GM21619 (cell line): ENCODE results near the gene RBM44.
"Not testable (repeated sequence)": the region's sequence is repeated elsewhere in the genome, so short reads cannot be mapped to it uniquely, and the experiment has no call there.

Experiments used
- ATAC-seq: cut with Tn5 transposase; IDR thresholded peaks from one replicate; pipeline ENCODE4 v1.9.1; 2021; ENCODE audit not compliant: unreplicated experiment

The RBM44 gene

GRCh38 chr2:237782181-237782580, 16.4 kb upstream of the RBM44 start:
- no peak for ATAC-seq

- ATAC-seq = not testable (repeated sequence)
Observed at GRCh38 chr2:237783678-237784077, 14.9 kb upstream of the RBM44 start.

GRCh38 chr2:237786936-237787335, 11.6 kb upstream of the RBM44 start:
- no peak for ATAC-seq

- no peak for ATAC-seq
Observed at GRCh38 chr2:237790353-237790752, 8.2 kb upstream of the RBM44 start.

- no peak for ATAC-seq
Observed at GRCh38 chr2:237791977-237792727, 6.4 kb upstream of the RBM44 start.

GRCh38 chr2:237797253-237797652, 1.3 kb upstream of the RBM44 start:
- no peak for ATAC-seq

- no peak for ATAC-seq
Observed at GRCh38 chr2:237799060-237799428, 465 bp downstream of the RBM44 start.

GRCh38 chr2:237801466-237801865, 2.9 kb downstream of the RBM44 start:
- no peak for ATAC-seq

- no peak for ATAC-seq
Observed at GRCh38 chr2:237806334-237806733, 7.8 kb downstream of the RBM44 start.

GRCh38 chr2:237815637-237816036, 17.1 kb downstream of the RBM44 start:
- no peak for ATAC-seq

- ATAC-seq = no peak
Observed at GRCh38 chr2:237816531-237816930, 18.0 kb downstream of the RBM44 start.

- ATAC-seq = no peak
Observed at GRCh38 chr2:237818066-237818473, 19.5 kb downstream of the RBM44 start.

GRCh38 chr2:237819231-237819630, 20.7 kb downstream of the RBM44 start:
- no peak for ATAC-seq

GRCh38 chr2:237820421-237820820, 21.8 kb downstream of the RBM44 start:
- no peak for ATAC-seq

- ATAC-seq = no peak
Observed at GRCh38 chr2:237823544-237823943, 25.0 kb downstream of the RBM44 start.

GRCh38 chr2:237824085-237824484, 25.5 kb downstream of the RBM44 start:
- ATAC-seq = no peak

GRCh38 chr2:237827421-237827987, 28.9 kb downstream of the RBM44 start:
- no peak for ATAC-seq

- no peak for ATAC-seq
Observed at GRCh38 chr2:237830522-237830921, 31.9 kb downstream of the RBM44 start.

- no peak for ATAC-seq
Observed at GRCh38 chr2:237833546-237833945, 35.0 kb downstream of the RBM44 start.

- ATAC-seq = no peak
Observed at GRCh38 chr2:237835372-237835771, 36.8 kb downstream of the RBM44 start.

- no peak for ATAC-seq
Observed at GRCh38 chr2:237841051-237841450, 42.5 kb downstream of the RBM44 start.

GRCh38 chr2:237848940-237849339, 50.4 kb downstream of the RBM44 start:
- ATAC-seq = not testable (repeated sequence)

- ATAC-seq = no peak
Observed at GRCh38 chr2:237854295-237854694, 55.7 kb downstream of the RBM44 start.
